K562 (cell line): ENCODE measurements around the gene CTSD. TPM values are rescaled to one million over a fixed set of nuclear protein-coding genes. Genes with fewer than 3 reads are reported as not detected.

Experiments used
- ATAC-seq: fragments of 200-7000 bp; cut with Tn5 transposase; 3 replicates; pipeline ENCODE4 v1.9.1; 2020; ENCODE audit warnings: moderate library complexity
- BruUV-seq: library from RNA; stranded (reverse); fragments of 400-500 nt; replicated peaks from 2 replicates; lab custom pipeline; 2021; lab: Mats Ljungman, UMichigan
- CTCF ChIA-PET: fragments of 300-600 bp; formaldehyde crosslinking; extraction: SDS; loops from one replicate; lab custom pipeline; 2021; ENCODE audit warnings: low intra/inter-chr PET ratio; lab: Yijun Ruan, JAX
- POLR2A ChIA-PET: fragments of 300-600, 350-650 bp; sonication (Branson Sonifier 250); formaldehyde crosslinking; extraction: SDS; loops from one replicate; lab custom pipeline; 2021; ENCODE audit warnings: antibody characterized with exemption, inconsistent platforms; lab: Yijun Ruan, JAX
- DNase-seq, 4 experiments: peaks; one replicate each; pipeline versions ENCODE4 v3.0.0 to v3.0.0-alpha.2; 2011 to 2018; ENCODE audit warnings: low spot score in 3 of 4, mixed read lengths in 3 of 4; ENCODE audit errors: extremely low read depth in 1 of 4
- FAIRE-seq: peaks from 2 replicates; lab custom pipeline; 2011; peaks lifted over from hg19 to GRCh38; lab: Jason Lieb, UNC
- H2AFZ ChIP-seq: 2 replicates; pipeline ENCODE4 v1.6.0; 2011; ENCODE audit warnings: low read depth, low read length, control low read depth, inconsistent platforms
- H3K27ac ChIP-seq: fragments of 200-600 bp; 3 replicates; pipeline ENCODE4 v1.8.0; 2011; ENCODE audit warnings: low read depth, mild to moderate bottlenecking, control low read depth, inconsistent platforms, low read length, moderate library complexity, mixed read lengths; ENCODE audit errors: extremely low read depth
- H3K27me3 ChIP-seq, 2 experiments: fragments of 300-600 bp in 1 of 2; 2 replicates in 1 of 2; 3 replicates in 1 of 2; pipeline versions ENCODE4 v1.6.0 to v1.8.0; 2011; ENCODE audit warnings: inconsistent platforms in 2 of 2, low read length in 2 of 2, mild to moderate bottlenecking in 1 of 2, mixed read lengths in 1 of 2, moderate library complexity in 1 of 2; ENCODE audit not compliant: control insufficient read depth in 2 of 2, insufficient read depth in 2 of 2
- H3K36me3 ChIP-seq: fragments of 300-600 bp; 3 replicates; pipeline ENCODE4 v1.8.0; 2011; ENCODE audit warnings: mild to moderate bottlenecking, low read length, inconsistent platforms; ENCODE audit not compliant: control insufficient read depth, insufficient read depth
- H3K4me1 ChIP-seq, 2 experiments: fragments of 200-600 bp in 1 of 2; replicated peaks in 1 of 2; 2 replicates in 1 of 2; 3 replicates in 1 of 2; pipeline versions ENCODE4 v1.5.1 to v1.8.0; 2011; ENCODE audit warnings: inconsistent platforms in 2 of 2, low read length in 2 of 2, mild to moderate bottlenecking in 1 of 2, mixed read lengths in 1 of 2, moderate library complexity in 1 of 2; ENCODE audit not compliant: control insufficient read depth in 2 of 2, insufficient read depth in 2 of 2
- H3K4me2 ChIP-seq: 2 replicates; pipeline ENCODE4 v1.6.1; 2011; ENCODE audit warnings: low read length, control low read depth, inconsistent platforms, mixed read lengths; ENCODE audit not compliant: insufficient read depth
- H3K4me3 ChIP-seq: fragments of 200-600 bp; sonication (generic), shearing (Covaris generic); 2 replicates; pipeline ENCODE4 v1.5.1; 2016; ENCODE audit warnings: control low read depth, inconsistent platforms
- H3K79me2 ChIP-seq: fragments of 200-600 bp; 3 replicates; pipeline ENCODE4 v1.8.0; 2011; ENCODE audit warnings: low read length, inconsistent platforms; ENCODE audit not compliant: control insufficient read depth, insufficient read depth
- H3K9ac ChIP-seq, 2 experiments: 2 replicates each; pipeline versions ENCODE4 v1.6.0 to v1.6.1; 2011; ENCODE audit warnings: low read depth in 2 of 2, low read length in 2 of 2, control low read depth in 1 of 2, inconsistent platforms in 1 of 2, mild to moderate bottlenecking in 1 of 2, mixed read lengths in 1 of 2; ENCODE audit not compliant: insufficient read depth in 1 of 2
- H3K9me1 ChIP-seq: one replicate; pipeline ENCODE4 v1.6.0; 2011; ENCODE audit warnings: inconsistent platforms, mild to moderate bottlenecking, low read length, moderate library complexity; ENCODE audit not compliant: control insufficient read depth, insufficient read depth
- H3K9me3 ChIP-seq: replicated peaks from 2 replicates; pipeline ENCODE4 v1.5.1; 2011; ENCODE audit warnings: low read depth, low read length, inconsistent platforms; ENCODE audit not compliant: control insufficient read depth, insufficient read depth
- H4K20me1 ChIP-seq: replicated peaks from 2 replicates; pipeline ENCODE4 v1.6.1; 2011; ENCODE audit warnings: low read length, inconsistent platforms, mixed read lengths; ENCODE audit not compliant: control insufficient read depth, insufficient read depth
- ATF1 ChIP-seq, 2 experiments: fragments of 450-650 bp in 1 of 2; IDR thresholded peaks; 2 replicates each; pipeline ENCODE4 v1.6.1; 2016; ENCODE audit warnings: missing compliant biosample characterization in 1 of 2, missing genetic modification characterization in 1 of 2
- FOXM1 ChIP-seq, 2 experiments: fragments of 450-650 bp in 1 of 2; sonication (generic) in 1 of 2; formaldehyde crosslinking in 1 of 2; IDR thresholded peaks; 2 replicates each; pipeline versions ENCODE4 v1.6.1 to v1.9.0; 2017 to 2022; ENCODE audit warnings: low read depth in 2 of 2, mild to moderate bottlenecking in 2 of 2, missing genetic modification reagents in 1 of 2, moderate library complexity in 1 of 2
- ILF3 ChIP-seq: fragments of 450-650 bp; IDR thresholded peaks from 2 replicates; pipeline ENCODE4 v1.6.1; 2018; ENCODE audit warnings: antibody characterized with exemption, mild to moderate bottlenecking, moderate library complexity, borderline replicate concordance
- KDM5B ChIP-seq: fragments of 200-600 bp; sonication (generic); IDR thresholded peaks from 2 replicates; pipeline ENCODE4 v1.6.1; 2012; ENCODE audit warnings: low read depth, mild to moderate bottlenecking, moderate library complexity, low read length, control low read depth, inconsistent platforms; ENCODE audit not compliant: insufficient replicate concordance
- KLF13 ChIP-seq: fragments of 450-650 bp; IDR thresholded peaks from 2 replicates; pipeline ENCODE4 v1.6.1; 2016; ENCODE audit warnings: missing genetic modification characterization, low read depth, mild to moderate bottlenecking, missing compliant biosample characterization, moderate library complexity, borderline replicate concordance
- PCBP1 ChIP-seq: fragments of 200-400 bp; formaldehyde crosslinking; IDR thresholded peaks from 2 replicates; pipeline ENCODE4 v1.6.1; 2018; ENCODE audit warnings: mild to moderate bottlenecking, low read depth, low read length; ENCODE audit not compliant: poor library complexity, severe bottlenecking
- WGBS: fragments of 100-300 bp; shearing (Covaris generic); methylation state at CpG from one replicate; pipeline ENCODE4 v1.1.6; 2016; ENCODE audit warnings: low coverage, mixed read lengths; ENCODE audit not compliant: insufficient coverage; ENCODE audit errors: missing lambda C conversion rate; 5-methylcytosine and 5-hydroxymethylcytosine counted together
- in situ Hi-C: fragments of 300-500 bp; cut with MboI; formaldehyde crosslinking; loops from 4 replicates; pipeline ENCODE4 v1.15.0; 2018; ENCODE audit warnings: inconsistent platforms, mixed read lengths
- intact Hi-C: fragments of 100-400 bp; cut with micrococcal nuclease; formaldehyde crosslinking; loops from 2 replicates; pipeline ENCODE4 v1.14.2; 2022
- polyA plus RNA-seq, 8 experiments: library from polyadenylated mRNA; depleted of rRNA in 4 of 8; stranded (reverse) in 5 of 8; unstranded in 3 of 8; fragments of >200 nt; fragmentation: Nextera tagmentation in 2 of 8; fragmentation: Illumina TruSeq in 1 of 8; extraction: Ambion mirVana in 2 of 8; extraction: Trizol in 1 of 8; gene quantifications; 2 replicates each; pipeline versions ENCODE4 v1.2.1 to v1.2.3, GENCODE V29; 2011 to 2014; ENCODE audit warnings: inconsistent platforms in 1 of 8, missing spikeins in 1 of 8
- total RNA-seq, 7 experiments: library from RNA; depleted of rRNA in 6 of 7; stranded (reverse); fragments of >200 nt in 6 of 7; fragmentation: Illumina TruSeq in 2 of 7; extraction: Trizol in 2 of 7; gene quantifications; 2 replicates each; pipeline versions ENCODE4 v1.2.1 to v1.2.3, GENCODE V29; 2011 to 2021; ENCODE audit warnings: low replicate concordance in 1 of 7
- TF ChIP-seq, protein P1 (sequence below), 2 experiments: fragments of 450-650 bp in 1 of 2; sonication (generic) in 1 of 2; formaldehyde crosslinking in 1 of 2; IDR thresholded peaks; 2 replicates each; pipeline versions ENCODE4 v1.7.1 to v1.9.0; 2016 to 2022; ENCODE audit warnings: inconsistent platforms in 1 of 2, mild to moderate bottlenecking in 1 of 2, missing genetic modification reagents in 1 of 2
- TF ChIP-seq, protein P2 (sequence below): fragments of 200-800 bp; sonication (Bioruptor generic); IDR thresholded peaks from 2 replicates; pipeline ENCODE4 v1.6.1; 2017; ENCODE audit warnings: missing genetic modification characterization, missing compliant biosample characterization

The CTSD gene
- total and polyA plus RNA-seq, 9 of the 15 experiments (the other 6 are each of a cell fraction or from before 2014, with no cell fraction given) = 1.0 to 112 (median 40.9) TPM

DNA sequence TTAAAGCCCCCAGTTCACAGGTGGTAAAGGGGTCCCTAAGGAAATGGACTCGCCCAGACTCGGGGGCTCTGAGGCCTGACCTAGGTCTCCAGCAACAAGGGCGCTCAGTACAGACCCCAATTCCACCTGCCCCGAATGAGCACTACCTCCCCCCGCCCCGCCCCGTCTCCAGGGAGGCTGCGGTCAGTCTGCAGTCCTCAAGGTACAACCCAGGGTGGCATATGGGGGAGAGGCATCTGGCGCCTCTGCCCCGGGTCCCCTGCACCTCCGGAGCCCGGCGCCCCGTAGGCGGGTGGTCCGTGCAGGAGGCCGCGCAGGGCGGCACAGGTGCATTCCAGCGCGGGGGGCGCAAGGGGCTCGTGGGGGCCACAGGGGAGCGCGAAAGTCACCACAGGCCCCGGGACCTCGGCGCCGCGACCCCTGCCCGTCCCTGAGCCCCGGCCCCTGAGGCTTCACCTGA is 361 bp downstream of the CTSD start:
- POLR2A ChIA-PET = no interaction called here
- peak overlapping the region; percentile 85 for H2AFZ ChIP-seq
- DNase-seq = peak in 3 of 4 experiments; percentile 38 to 59 (median 50)
- TF ChIP-seq, protein P1, sequence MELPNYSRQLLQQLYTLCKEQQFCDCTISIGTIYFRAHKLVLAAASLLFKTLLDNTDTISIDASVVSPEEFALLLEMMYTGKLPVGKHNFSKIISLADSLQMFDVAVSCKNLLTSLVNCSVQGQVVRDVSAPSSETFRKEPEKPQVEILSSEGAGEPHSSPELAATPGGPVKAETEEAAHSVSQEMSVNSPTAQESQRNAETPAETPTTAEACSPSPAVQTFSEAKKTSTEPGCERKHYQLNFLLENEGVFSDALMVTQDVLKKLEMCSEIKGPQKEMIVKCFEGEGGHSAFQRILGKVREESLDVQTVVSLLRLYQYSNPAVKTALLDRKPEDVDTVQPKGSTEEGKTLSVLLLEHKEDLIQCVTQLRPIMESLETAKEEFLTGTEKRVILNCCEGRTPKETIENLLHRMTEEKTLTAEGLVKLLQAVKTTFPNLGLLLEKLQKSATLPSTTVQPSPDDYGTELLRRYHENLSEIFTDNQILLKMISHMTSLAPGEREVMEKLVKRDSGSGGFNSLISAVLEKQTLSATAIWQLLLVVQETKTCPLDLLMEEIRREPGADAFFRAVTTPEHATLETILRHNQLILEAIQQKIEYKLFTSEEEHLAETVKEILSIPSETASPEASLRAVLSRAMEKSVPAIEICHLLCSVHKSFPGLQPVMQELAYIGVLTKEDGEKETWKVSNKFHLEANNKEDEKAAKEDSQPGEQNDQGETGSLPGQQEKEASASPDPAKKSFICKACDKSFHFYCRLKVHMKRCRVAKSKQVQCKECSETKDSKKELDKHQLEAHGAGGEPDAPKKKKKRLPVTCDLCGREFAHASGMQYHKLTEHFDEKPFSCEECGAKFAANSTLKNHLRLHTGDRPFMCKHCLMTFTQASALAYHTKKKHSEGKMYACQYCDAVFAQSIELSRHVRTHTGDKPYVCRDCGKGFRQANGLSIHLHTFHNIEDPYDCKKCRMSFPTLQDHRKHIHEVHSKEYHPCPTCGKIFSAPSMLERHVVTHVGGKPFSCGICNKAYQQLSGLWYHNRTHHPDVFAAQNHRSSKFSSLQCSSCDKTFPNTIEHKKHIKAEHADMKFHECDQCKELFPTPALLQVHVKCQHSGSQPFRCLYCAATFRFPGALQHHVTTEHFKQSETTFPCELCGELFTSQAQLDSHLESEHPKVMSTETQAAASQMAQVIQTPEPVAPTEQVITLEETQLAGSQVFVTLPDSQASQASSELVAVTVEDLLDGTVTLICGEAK (IDR thresholded peaks at IDR 0.05) = 0 out of 2 replicates have a peak, but pooled peaks have one; percentile 45
- TF ChIP-seq, protein P1 (CRISPR knock-in tag; IDR thresholded peaks at IDR 0.05) = no peak
- TF ChIP-seq ATF1 (CRISPR knock-in tag; IDR thresholded peaks at IDR 0.05) = no peak
- TF ChIP-seq ATF1 (tag; IDR thresholded peaks at IDR 0.05) = peak; percentile 79; the same call in 1 of the 2 replicates
- TF ChIP-seq KLF13 (tag) = 0 out of 2 replicates have a peak, but pooled peaks have one; percentile 12
- TF ChIP-seq, protein P2, sequence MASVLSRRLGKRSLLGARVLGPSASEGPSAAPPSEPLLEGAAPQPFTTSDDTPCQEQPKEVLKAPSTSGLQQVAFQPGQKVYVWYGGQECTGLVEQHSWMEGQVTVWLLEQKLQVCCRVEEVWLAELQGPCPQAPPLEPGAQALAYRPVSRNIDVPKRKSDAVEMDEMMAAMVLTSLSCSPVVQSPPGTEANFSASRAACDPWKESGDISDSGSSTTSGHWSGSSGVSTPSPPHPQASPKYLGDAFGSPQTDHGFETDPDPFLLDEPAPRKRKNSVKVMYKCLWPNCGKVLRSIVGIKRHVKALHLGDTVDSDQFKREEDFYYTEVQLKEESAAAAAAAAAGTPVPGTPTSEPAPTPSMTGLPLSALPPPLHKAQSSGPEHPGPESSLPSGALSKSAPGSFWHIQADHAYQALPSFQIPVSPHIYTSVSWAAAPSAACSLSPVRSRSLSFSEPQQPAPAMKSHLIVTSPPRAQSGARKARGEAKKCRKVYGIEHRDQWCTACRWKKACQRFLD (CRISPR knock-in tag) = peak; percentile 19; the same call in 1 of the 2 replicates
- TF ChIP-seq KDM5B = peak; percentile 4
- TF ChIP-seq FOXM1 (IDR thresholded peaks at IDR 0.05; ENCODE audit: low read depth) = no peak
- 0 out of 2 replicates have a peak, but pooled peaks have one; percentile 54 for TF ChIP-seq FOXM1 (CRISPR knock-in tag; IDR thresholded peaks at IDR 0.05; ENCODE audit: low read depth)
- no peak for TF ChIP-seq ILF3
- TF ChIP-seq PCBP1 = peak; percentile 45

More for the DNA sequence above, 361 bp downstream of the CTSD start:
- Histone ChIP-seq H3K9ac (peak overlapping the region; percentile 78 to 92), H3K79me2 (peaks cover 17% of the 10 kb centered on the region), H3K27me3 (no peaks in the 10 kb centered on the region), H4K20me1 (0 out of 2 replicates have a peak, but pooled peaks cover 4% of the 10 kb centered on the region), H3K36me3 (peaks cover 13% of the 10 kb centered on the region; the same call in 1 of the 3 replicates), H3K4me2 (peak overlapping the region; percentile 72), H3K4me3 (peak overlapping the region; percentile 81), H3K27ac (peak overlapping the region; percentile 83), H3K4me1 (peaks cover 31 to 86% of the 10 kb centered on the region in 2 experiments), H3K9me1 (peaks cover 7% of the 10 kb centered on the region), H3K9me3 (no peaks in the 10 kb centered on the region)
- ATAC-seq = peak; percentile 42
- BruUV-seq = no TSS peak
- FAIRE-seq = no peak
- intact Hi-C loops (no loop called here), in situ Hi-C loops (loop anchor here (5.0 kb wide), 1 partner anchor 36 kb away; no protein-coding TSS in a partner anchor)
- CTCF ChIA-PET = no interaction called here
- WGBS = 0% methylated on average over 6 of the region's 32 CpGs
